Suppressor macrophage (primary cell): ENCODE data around the gene LAMA2.

Experiments used
- DNase-seq, 4 experiments: peaks; one replicate each; pipeline ENCODE4 v3.0.0-alpha.2; 2020 to 2022

LAMA2 gene

GRCh38 chr6:129525055-129525454 lies 642.1 kb downstream of the LAMA2 start:
- no peak for DNase-seq

DNA sequence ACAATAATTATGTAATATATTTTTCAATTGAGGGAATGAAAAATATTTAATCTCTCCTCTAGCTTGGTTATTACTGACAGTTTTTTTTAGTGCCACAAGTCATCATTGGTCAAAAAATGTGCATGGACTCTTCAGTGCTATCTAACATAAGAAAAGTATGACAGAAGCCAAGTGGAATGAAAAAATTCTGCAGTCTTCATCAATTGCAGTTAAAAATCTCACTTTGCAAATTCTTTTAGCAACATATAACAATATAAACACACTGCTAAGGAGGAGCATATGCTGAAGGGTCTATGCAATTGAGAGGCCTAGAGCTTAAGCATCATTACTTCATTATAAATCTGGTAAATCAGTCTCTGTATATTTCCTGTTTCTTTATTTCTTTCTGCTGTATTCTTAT lies 652.0 kb downstream of the LAMA2 start:
- no peak for DNase-seq

DNA sequence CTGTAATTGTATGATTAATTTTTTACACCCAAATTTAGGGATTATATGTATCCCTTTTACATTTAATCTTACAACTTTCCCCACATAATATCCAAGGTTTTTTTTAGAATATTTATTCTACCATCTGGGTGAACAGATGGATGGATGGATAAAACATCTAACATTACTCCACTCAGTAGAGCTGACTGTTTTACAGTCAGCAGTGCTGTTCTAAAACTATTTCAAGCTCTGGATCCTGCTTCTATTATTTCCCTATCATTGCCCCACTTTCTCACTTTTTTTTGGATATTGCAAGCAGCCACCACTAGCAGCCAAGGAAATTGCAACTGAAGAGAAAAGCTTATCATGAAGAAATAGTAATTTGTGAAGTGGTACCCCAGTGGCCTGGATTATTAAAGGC lies 653.3 kb downstream of the LAMA2 start:
- DNase-seq: no peak

- DNase-seq: no peak
These were observed 656.1 kb downstream of the LAMA2 start for GRCh38 chr6:129539032-129539431.

DNA sequence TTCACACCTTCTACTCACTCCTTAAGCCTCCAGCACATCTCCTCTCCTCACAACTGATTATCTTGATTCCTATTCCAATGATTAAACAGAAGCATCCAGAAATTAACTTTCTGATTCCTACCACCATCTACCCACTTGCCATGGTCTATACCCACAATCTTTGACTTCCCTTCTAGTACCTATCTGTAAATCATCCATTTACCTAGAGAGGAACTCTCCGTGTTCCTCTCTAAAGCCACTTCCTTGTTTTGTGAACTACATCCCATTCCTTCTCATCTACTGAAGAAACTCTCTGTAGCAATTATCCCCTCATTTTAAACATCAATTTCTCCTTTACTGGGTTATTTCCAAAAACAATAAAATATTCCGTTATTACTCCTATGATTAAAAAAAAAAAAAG lies 659.8 kb downstream of the LAMA2 start:
- peak in 2 of 4 experiments; percentile 8 to 19 for DNase-seq

- DNase-seq: peak in 2 of 4 experiments; percentile 11 to 30
These were observed 661.0 kb downstream of the LAMA2 start for GRCh38 chr6:129543981-129544380.

GRCh38 chr6:129544892-129545612 lies 662.1 kb downstream of the LAMA2 start:
- DNase-seq: no peak

DNA sequence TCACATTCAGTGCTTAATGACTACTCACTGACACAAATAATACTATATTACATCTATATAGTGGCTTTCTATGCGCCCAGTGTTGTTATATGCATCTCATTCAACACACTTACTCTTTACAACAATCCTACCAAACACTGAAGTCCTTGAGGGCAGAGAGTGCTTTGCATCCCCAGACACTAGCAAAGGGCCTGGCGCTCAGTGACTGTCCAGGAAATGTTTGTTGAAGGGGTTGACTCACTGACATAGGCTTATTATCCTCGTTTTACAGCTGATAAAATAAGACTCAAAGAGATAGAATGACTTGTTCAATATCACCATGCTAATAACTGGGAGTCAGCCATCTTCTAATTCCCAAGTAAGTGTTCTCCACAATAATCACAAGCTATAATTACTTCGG lies 663.8 kb downstream of the LAMA2 start:
- no peak for DNase-seq

- no peak for DNase-seq
These were observed 668.5 kb downstream of the LAMA2 start for GRCh38 chr6:129551486-129551885.

DNA sequence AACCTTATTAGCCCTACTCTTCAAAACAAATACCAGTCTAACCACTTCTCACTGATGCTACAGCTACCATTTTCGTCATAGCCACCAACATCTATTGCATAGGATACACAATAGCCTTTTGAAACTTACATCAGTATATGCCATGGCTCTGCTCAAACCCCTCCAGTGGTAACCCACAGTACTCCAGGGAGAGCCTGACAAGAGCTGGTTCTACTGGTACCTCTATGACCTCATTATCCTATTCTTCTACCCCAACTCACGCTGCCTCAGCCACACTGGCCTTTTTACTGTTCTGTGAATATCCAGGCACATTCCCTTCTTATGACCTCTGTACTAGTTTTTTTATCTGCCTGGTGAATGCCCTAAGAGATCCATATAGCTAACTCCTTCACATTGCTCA lies 669.5 kb downstream of the LAMA2 start:
- DNase-seq: no peak

- DNase-seq: no peak
These were observed 672.4 kb downstream of the LAMA2 start for GRCh38 chr6:129555206-129555832.

GRCh38 chr6:129558248-129558647 lies 675.3 kb downstream of the LAMA2 start:
- no peak for DNase-seq

DNA sequence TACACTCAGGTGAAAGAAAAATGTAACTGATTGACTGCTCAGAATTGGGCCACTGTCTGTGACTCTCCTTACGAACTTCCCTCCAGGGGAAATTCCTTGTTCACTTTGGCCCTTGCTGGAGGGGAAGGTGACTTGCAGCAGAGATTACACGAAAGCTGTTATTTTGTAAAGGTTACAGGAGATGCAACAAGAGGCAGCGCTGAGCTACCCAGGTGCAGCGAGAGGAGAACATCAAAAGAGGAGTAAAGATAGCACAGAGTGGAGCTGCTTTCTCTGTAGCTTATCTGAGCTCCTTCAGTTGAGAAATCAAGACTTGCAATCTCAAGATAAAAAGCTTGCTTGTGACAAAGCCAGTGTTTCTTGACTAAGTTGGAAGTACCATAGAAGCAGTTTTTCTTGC lies 682.4 kb downstream of the LAMA2 start:
- no peak for DNase-seq

DNA sequence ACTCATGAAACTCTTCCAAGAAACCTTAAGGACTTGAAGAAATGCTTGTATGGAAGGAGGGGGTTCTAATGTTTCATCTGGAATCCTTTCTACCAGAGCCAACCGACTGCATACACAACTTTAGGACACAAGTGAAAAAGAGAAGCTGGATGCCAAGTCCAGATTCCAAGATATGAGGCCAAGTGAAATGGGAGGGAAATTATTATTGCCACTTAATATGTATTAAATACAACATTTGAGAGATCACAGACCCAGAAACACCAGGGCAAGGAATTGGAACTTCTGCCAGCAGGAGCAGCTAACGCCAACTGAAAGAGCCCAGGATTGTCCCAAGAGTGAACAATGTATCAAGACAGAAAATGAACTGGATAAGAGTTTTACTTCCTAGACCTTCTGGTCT lies 682.9 kb downstream of the LAMA2 start:
- no peak for DNase-seq
